Adrenal gland (tissue), 5 donors: Measurements from ENCODE around the gene DISP2.

Experiments
- POLR2A ChIP-seq, 2 donors: fragments of 450-650 bp; IDR thresholded peaks; one replicate each; pipeline ENCODE4 v1.6.1; 2017; ENCODE audit warnings: antibody characterized with exemption in 2 of 2, mild to moderate bottlenecking in 2 of 2, moderate library complexity in 1 of 2
- TF ChIP-seq, protein P1 (sequence below), 6 experiments: fragments of 450-650 bp in 4 of 6; fragments of 200-600 bp in 2 of 6; sonication (generic) in 1 of 6; IDR thresholded peaks; 1 replicate in 5 of 6; 2 replicates in 1 of 6; pipeline versions ENCODE4 v1.5.1 to v1.8.0; 2016 to 2021; ENCODE audit warnings: antibody characterized with exemption in 6 of 6, mild to moderate bottlenecking in 2 of 6, moderate library complexity in 1 of 6
- donor health status: DM: no; HTN: no; CAD: no.

DNA sequence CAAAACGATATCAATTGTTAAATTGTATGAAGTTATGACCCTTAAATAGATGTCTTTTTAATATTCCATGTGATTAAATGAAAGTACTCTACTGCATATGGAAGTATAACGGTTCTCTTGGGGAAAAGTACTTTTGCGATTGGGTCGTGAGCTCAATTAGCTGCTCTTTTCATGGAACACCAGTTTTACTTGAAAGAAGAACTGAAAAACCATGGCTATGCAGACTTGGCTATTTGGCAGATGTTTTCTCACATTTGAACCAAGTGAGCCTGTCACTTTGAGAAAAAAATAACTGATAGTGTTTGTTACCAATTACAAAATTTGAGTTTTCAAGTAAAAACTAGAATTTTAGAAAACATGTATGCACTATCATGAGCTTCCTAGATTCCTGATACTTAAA, 40.4 kb upstream of the DISP2 start:
- no peak for TF ChIP-seq POLR2A (IDR thresholded peaks at IDR 0.05)
- TF ChIP-seq, protein P1, sequence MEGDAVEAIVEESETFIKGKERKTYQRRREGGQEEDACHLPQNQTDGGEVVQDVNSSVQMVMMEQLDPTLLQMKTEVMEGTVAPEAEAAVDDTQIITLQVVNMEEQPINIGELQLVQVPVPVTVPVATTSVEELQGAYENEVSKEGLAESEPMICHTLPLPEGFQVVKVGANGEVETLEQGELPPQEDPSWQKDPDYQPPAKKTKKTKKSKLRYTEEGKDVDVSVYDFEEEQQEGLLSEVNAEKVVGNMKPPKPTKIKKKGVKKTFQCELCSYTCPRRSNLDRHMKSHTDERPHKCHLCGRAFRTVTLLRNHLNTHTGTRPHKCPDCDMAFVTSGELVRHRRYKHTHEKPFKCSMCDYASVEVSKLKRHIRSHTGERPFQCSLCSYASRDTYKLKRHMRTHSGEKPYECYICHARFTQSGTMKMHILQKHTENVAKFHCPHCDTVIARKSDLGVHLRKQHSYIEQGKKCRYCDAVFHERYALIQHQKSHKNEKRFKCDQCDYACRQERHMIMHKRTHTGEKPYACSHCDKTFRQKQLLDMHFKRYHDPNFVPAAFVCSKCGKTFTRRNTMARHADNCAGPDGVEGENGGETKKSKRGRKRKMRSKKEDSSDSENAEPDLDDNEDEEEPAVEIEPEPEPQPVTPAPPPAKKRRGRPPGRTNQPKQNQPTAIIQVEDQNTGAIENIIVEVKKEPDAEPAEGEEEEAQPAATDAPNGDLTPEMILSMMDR (IDR thresholded peaks at IDR 0.05): no peak
